ENCODE measurements around the gene TMEM52. TPM values are rescaled to one million over a fixed set of nuclear protein-coding genes. Genes with fewer than 3 reads are reported as not detected.
A peak's percentile ranks its signal among the peaks of the same experiment; 100 is the strongest.

The TMEM52 gene
- total and polyA plus RNA-seq, 10 donors: 0.35 to 4.7 (median 1.7) TPM; not detected in 1

- DNase-seq: peak; percentile 66
- H3K27me3 ChIP-seq (replicated peaks in 1 of 7): peaks cover 0 to 6% (median 0%) of the 10 kb centered on the region in 7 donors
- WGBS, 5 donors: 76 to 88% (median 84%) methylated on average over 11 to 21 of the region's 21 CpGs
- no peaks in the 10 kb centered on the region for H3K36me3 ChIP-seq
- intact Hi-C loops (cut with DNase I; ENCODE audit: low total_unique reads): no loop called here
- H3K9me3 ChIP-seq: no peaks in the 10 kb centered on the region
- H3K4me3 ChIP-seq: no peak overlapping the region
- H3K27ac ChIP-seq: peak overlapping the region in 4 of 8 donors; percentile 28 to 54 (median 44)
- no peak for TF ChIP-seq POLR2AphosphoS5 (IDR thresholded peaks at IDR 0.05)
- no peak for TF ChIP-seq POLR2A (IDR thresholded peaks at IDR 0.05)
- TF ChIP-seq CTCF (IDR thresholded peaks at IDR 0.05 in 8 of 11, conservative IDR thresholded peaks at IDR 0.05 in 3 of 11): no peak
- H3K4me1 ChIP-seq: peaks cover 0 to 34% (median 14%) of the 10 kb centered on the region in 6 donors
These were observed 8.0 kb upstream of the TMEM52 start for GRCh38 chr1:1926886-1927660.

- intact Hi-C loops (cut with DNase I; ENCODE audit: low total_unique reads): no loop called here
- Histone ChIP-seq H3K9me3 (no peaks in the 10 kb centered on the region), H3K27me3 (replicated peaks in 1 of 7) (peaks cover 0 to 6% (median 0%) of the 10 kb centered on the region in 7 donors), H3K36me3 (no peaks in the 10 kb centered on the region), H3K27ac (no peak overlapping the region), H3K4me3 (no peak overlapping the region), H3K4me1 (peaks cover 0 to 41% (median 14%) of the 10 kb centered on the region in 6 donors)
- peak; percentile 56 for DNase-seq
- 60 to 85% (median 81%) methylated on average over 3 to 26 of the region's 26 CpGs for WGBS, 5 donors
- TF ChIP-seq CTCF (IDR thresholded peaks at IDR 0.05 in 8 of 11, conservative IDR thresholded peaks at IDR 0.05 in 3 of 11) (no peak), POLR2AphosphoS5 (IDR thresholded peaks at IDR 0.05) (no peak), POLR2A (IDR thresholded peaks at IDR 0.05) (no peak)
These were observed 7.3 kb upstream of the TMEM52 start for GRCh38 chr1:1926346-1926811.

GRCh38 chr1:1925437-1926345, 6.6 kb upstream of the TMEM52 start:
- no peak overlapping the region for H3K27ac ChIP-seq
- no peaks in the 10 kb centered on the region for H3K36me3 ChIP-seq
- no peak for DNase-seq
- WGBS, 5 donors: 81 to 91% (median 86%) methylated on average over 19 to 27 of the region's 27 CpGs
- H3K4me1 ChIP-seq: peaks cover 0 to 47% (median 15%) of the 10 kb centered on the region in 6 donors
- TF ChIP-seq POLR2AphosphoS5 (IDR thresholded peaks at IDR 0.05): no peak
- no peak for TF ChIP-seq POLR2A (IDR thresholded peaks at IDR 0.05)
- no peak for TF ChIP-seq CTCF (IDR thresholded peaks at IDR 0.05 in 8 of 11, conservative IDR thresholded peaks at IDR 0.05 in 3 of 11)
- H3K27me3 ChIP-seq (replicated peaks in 1 of 7): peaks cover 0 to 6% (median 0%) of the 10 kb centered on the region in 7 donors
- H3K4me3 ChIP-seq: no peak overlapping the region
- H3K9me3 ChIP-seq: no peaks in the 10 kb centered on the region
- intact Hi-C loops (cut with DNase I; ENCODE audit: low total_unique reads): no loop called here

Measured in spleen (tissue), 11 donors.